ENCODE results near the gene FAAH.

The FAAH gene

DNA sequence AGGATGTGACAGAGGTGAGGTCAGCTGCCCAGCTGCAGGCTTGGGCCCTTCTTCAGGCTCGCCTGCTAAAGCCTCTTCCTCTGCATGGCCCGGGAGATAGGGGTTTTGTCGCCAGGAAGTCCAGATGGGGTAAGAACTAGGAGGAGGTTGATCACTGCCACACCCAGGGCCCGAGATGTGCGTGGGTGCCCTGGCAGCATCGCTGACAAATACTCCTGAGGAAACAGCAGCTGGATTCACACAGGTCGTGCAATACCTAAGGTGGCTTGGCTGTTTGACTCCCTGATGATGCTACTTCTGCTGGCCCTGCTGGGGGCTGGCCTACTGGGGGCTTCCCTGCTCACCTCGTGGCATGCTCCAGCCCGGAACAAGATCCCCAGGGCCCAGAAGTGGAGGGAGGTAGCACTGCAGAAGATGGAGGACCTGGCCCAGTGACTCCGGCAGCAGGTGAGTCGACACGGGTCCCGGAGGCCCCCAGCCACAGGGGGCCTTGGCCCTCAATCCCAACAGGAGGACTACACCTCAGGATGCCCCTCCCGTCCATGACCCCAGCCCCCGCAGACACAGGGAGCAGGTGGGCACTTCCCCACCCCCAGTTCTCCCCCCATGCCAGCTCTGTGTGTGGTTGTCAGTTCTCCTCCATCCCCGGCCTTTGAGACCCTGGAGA, 29.6 kb downstream of the FAAH start:
- DNase-seq: no peak

DNA sequence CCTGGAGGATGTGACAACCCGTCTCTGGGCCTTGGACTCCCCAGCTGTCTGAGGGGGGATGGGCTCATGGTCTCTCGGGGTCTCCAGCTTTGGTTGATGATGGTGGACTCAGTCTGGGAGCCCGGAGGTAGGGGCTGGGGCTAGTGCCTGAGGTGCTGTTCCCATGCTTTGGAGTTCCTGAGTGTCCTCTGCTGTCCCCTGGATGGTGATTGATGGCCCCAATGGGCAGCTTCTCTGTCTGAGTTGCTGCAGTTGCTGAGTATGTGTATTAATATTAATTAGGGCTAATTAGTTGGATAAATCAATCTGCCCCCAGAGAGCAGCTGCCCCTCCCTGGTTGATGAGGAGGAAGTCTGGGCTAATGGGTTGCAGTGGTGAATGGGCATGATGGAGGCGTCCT, 30.6 kb downstream of the FAAH start:
- no peak for DNase-seq

DNA sequence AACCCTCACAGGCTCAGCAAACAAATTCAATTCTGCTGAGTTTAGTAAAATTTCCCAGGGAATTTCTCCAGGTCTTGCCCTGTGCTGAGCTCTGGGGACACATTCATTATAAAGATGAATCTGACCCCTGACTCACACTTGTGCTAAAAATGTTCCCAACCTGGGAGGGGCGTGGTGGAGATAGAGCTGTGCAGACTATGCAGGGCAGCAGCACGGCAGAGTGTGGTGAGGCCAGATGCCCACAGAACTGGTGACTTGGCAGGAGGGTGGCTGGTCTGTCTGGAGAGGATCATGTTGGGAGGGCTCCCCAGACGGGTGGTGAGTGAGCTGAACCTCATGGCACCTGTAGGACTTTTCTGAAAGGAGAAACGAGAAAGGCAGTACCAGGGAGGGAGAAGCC, 31.6 kb downstream of the FAAH start:
- no peak for DNase-seq

DNA sequence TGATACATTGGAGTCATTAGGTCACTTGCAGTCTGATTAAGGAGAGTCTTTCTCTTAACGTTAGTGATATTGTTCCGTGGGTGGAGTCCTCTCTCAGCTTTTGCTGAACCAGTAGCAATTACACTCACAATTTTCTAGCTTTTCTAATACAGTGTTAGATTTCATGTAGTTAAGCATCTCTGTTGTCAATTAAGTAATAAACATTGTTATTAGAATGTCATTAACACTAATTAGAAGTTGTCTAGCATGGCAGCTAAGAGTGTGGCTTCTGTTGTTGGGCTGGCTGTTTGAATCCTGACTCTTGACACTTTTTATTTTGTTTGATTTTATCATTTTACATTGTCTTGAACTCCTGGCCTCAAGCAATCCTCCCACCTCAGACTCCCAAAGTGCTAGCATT, 33.4 kb downstream of the FAAH start:
- no peak for DNase-seq

DNA sequence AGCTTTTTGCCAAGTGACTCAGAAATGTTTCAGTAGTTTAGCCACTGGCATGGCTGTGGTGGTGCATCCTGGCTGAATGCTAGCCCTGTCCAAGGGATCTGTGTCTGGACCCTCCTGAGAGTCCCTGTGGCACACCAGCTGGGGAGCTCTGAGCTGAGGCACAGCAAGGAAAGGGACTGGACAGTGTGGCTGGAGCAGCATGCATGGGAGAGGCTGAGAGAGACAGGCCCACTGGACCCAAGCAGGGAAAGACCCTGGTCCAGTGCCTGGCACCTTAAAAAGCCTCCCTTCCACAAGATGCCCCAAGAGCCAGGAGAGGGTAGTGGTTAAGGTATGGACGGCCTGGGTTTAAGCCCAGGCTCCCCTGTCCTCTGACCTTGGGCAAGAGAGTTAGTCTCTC, 35.3 kb downstream of the FAAH start:
- no peak for DNase-seq

DNA sequence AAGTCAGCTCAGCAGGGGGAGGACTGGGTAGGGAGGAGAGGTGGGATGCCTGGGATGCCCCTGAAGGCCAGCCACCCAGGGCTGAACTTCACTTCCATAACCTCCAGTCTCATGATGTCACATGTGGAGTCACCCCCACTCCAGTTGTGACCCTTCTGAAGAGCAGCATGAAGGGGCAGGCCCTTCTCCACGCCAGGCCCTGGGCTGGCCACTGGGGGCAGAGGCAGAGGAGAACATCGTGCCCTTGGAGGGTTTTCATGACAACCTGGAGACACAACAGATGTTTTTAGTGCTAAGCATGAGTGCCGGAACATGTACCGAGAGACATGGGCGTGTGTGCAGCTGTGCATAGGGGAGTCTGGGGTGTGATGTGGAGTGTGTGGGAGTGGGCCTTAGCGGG, 37.6 kb downstream of the FAAH start:
- no peak for DNase-seq

DNA sequence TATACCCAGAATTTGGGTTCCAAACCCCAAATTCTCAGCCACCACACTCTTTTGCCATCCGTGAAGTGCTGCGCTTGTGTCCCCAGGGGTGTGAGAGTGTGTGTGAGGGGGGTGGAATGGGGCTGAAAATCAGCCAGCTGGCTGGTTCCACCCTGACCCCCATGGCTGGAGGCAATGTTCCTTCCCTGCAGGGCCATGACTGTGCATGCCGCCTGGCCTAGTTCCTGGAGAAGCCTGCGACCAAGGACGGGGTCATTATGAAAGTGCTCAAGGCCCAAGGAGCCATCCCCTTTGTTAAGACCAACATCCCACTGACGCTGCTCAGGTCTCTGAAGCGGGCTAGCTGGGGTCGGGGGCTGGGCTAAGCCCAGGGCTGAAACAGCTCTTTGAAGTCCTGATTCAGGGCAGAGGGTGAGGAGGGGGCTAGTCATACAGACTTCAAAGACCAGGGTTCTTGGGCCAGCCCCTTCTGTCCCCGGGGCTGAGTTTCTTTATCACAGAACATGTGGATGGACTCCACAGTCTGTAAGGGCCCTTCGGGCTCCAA, 38.7 kb downstream of the FAAH start:
- DNase-seq: no peak

DNA sequence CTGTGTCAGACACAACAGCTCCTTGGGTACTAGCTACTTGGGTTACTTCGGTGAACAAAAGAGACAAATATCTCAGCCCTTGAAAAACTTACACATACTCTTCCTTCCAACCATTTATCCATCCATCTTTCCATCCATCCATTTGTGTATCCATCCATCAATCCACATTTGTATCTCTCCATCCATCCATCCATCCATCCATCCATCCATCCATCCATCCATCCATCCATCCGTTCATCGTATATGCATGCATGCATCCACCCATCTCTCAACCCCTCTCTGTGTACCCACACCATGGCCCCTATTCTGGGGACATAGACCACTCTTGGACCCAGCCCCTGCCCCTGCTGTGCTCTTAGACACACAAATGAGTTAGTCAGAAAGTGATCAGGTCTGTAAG, 40.2 kb downstream of the FAAH start:
- DNase-seq: no peak

DNA sequence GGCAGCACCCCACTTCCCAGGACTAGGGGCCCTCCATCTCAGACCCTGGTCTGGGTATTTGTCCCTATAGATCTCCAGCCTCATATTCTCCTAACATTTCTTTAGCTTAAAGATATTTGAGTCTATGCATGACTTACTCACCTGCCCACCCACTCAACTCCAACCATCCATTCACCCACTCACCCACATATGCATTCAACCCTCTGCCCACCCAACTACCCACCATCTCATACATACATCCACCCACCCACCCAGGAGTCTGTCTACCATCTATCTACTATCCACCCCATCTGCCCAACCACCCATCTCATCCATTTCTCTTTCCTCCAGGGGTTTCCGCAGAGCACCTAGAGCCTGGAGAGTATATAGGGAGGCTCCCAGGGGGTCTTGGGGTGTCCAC, 42.7 kb downstream of the FAAH start:
- no peak for DNase-seq

DNA sequence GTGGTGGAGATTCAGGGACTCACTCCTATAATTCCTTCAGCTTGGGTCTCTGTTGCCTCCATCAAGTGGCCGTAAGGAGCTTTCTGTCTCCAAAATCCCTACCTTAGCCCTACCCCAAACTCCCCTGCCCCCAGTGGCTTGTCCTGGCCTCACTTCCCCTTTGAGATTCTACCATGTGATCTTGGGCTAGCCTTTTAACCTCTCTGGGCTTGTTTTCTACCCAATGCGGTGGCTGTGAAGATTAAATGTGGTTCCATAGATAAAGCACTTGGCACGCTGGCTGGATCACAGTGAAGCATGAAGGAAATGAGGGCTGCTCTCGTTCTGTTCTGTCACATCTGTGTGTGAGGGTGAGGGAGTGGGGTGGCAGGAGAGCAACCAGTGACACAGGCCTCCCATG, 43.6 kb downstream of the FAAH start:
- DNase-seq: no peak

DNA sequence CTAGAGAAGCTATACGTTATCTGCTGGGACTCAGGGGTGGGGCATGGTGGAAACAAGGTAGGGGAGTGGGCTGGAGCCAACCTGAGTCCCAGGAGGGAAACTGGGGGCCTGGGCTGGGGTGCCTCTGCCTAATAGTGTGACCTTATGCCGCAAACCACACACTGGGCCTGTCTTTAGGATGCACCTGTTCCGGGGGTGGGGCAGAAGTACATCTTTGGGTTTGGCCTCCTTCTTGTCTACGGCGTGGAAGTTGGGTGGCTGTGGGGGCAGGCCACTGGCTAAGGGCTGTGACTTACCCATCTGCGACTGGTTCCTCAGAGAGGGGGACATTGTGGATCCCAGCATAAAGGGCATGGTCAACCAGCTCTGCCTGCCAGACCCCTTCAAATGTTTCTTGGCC, 44.2 kb downstream of the FAAH start:
- no peak for DNase-seq

DNA sequence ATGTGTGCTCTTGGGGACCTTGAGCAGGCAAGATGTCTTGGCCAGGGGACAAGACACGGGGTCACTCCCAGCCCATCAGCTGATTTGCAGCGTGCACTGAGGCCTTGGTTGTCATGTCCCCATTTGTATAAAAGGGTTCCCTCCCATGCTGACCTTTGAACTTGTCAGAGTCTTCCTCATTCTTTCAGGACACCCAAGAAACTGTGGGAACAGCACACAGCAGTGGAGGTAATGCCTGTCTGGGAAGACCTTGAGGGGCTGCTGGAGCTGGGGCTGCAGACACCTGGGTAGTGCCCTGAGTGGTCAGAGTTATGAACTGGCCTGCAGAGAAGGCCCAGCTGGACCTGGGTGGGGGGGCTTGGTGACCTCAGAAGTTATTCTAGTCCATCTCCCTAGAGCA, 46.4 kb downstream of the FAAH start:
- DNase-seq: no peak

DNA sequence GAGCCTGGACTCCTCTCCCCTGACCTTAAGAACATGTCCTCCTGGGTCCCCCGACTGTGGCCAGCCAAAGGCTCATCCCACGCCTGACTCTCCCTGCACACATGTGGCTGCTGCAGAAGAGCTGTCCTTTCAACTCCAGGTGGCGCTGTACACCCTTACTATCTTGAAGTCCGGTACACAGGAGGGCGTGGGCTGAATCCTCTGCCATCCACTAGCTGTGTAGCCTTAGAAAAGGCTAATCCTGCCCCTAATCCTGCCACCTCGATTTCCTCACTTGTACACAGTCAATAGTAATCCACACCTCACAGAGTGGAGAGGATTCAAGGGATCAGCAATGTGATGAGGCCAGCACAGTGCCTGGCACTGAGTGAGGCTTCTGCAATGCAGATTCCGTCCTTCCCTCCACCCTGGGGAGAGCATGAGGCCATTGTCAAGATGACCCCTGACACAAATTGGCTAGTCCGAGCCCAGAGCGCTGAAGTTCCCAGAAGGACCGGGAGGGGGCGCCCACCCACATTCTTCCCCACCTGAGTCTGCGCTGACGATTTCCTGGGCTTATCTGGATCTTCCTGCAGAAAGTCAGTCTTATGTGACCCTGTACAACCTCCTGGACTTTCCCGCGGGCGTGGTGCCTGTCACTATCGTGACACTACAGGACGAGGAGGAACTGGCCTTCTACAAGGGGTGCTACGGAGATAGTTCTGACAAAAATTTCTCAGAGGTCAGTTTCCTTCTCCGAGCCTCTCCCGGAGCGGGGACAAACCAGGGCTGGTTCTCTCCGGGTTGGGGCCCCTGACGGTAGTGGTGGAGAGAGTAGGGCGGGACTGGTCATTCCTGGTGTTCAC, 48.4 kb downstream of the FAAH start:
- DNase-seq: peak; percentile 12

DNA sequence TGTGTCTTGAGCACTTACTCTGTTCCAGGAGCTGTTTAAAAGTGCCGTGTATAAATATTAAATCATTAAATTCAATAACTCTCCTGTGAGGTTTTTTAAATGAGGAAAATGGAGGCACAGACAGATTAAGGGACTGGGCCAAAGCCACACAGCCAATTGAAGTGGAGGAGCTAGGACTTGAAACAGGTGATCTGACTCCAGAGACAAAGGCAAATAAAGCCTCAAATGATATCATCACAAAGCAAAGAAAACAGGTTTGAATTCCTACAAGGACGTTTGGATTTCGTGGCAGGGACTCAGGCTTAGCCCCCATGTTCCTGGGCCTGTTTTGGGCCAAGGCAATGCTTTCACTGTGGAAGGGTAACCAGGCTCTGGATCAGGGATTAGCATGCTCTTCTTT, 50.3 kb downstream of the FAAH start:
- DNase-seq: no peak

DNA sequence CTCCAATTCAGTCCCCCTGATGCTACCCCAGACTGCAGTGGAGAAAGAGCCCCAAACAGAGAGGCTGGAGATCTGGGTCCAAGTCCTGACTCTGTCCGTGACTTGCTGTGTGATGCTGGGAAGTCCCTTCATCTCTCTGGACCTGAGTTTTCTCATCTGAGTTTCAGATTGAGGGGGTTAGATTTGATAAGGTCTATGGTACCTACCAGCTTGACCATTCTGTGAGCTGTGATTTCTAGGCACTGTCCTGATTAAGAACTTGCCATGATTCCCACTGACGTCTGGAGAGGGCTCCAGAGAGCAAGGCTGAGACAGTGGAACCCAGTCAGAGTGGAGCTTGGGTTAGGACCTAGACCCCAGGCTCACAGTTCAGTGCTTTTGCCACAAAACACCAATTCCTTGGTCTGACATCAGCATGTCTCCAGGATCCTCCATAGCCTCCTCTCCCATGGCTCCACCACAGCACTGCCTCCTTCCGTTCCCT, 51.7 kb downstream of the FAAH start:
- DNase-seq: no peak

DNA sequence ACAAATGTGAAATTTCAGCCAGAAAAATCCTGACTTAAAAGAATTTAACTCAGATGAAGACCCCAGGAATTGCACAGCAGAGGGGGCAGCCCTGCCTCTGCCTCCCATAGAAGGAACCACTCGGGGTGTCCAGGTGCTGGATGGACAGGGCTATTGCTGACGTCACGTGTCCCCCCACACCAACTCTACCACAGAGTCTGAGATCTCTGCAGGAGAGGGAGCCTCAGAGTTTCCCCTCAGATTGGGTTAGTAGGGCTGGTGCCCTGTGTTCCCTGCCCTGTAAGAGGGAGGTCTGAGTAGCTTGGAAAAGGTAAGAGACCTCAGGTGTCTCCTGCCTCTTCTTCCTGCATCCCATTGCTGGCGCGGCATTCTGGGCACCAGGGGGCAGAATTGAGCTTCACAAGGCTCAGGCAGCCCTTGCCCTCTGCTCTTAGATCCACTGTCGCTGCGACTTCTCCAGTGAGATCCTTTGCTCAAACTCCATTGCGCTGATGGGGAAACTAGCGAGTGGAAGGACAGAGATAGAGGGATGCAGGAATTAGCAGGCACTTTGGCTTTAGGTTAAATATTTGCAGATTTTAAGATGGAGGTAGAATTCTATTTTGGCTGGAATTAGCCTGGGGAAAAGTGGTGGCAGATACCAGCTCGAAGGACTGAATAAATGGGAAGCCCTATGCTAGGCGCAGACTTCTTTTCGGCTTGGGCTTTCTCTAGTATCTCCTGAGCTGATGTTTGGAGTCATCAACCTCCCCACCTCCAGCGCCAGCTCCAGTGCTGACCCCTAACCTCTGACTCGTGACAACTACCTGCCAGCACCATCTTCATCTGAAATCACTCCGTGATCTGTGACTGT, 52.8 kb downstream of the FAAH start:
- peak; percentile 68 for DNase-seq

DNA sequence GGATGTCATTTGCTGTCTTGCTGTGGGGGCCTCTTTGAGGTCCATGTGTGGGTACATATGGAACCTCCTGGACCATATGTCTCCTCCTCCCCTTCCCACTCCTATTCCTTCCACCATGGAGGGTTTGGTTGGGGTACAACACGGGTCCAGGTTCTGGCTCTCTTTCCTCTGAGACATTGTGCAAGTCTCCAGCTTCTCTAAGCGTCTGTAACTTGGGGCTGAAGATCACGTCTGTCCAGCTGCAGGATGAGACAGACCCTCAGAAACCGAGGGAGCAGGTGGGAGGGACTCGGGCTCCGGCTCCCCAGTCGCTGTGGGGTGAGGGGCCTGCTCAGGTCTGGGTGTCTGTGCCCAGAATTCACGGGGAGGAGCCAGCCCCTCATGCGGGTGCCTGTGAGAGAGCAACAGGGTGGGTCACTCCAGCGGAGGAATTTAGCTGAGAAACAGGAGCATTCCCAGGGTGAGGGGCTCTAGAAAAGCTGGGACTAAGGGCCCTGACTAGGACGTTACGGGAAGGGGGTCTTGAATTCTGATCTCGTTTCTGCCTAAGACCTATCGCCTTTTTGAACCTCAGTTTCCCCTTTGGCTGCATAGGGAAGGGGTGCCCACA, 53.5 kb downstream of the FAAH start:
- no peak for DNase-seq

DNA sequence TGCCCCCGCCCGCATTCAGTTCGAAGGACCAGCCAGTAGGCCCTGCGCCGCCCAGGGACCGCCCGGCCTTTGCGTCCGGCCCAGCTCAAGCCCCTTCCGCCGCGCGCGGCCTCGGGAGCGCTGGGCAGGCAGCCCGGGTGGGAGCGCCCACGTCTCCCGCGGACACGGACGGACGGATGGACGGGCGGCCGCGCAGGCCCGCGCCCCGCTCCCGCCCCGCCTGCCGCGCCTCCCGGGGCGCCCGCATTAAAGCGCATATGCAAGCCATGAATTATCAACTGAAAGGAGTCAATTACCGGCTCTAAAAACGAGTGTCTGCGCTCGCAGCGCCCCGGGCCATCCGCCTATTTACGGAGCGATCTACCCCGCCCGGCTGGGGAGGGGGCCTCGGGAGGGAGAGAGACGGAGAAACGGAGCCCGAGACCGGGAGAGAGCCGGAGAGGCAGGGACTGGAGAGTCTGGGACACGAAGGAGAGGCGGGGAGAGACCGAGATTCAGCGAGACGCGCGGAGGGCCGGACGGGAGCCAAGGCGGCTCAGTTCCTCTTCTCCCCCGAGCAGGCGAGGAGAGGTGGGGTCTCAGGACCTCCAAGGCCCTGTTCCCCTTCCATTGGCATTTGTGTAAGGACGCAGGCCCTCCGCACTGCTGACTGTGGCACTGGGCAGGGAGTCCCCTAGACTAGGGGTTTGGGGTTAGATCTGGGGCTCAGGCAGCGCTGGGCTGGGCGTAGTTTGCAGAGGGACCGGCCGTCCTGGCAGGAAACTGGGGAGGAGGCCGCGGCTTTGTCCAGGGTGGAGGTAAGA, 54.2 kb downstream of the FAAH start:
- DNase-seq: no peak

DNA sequence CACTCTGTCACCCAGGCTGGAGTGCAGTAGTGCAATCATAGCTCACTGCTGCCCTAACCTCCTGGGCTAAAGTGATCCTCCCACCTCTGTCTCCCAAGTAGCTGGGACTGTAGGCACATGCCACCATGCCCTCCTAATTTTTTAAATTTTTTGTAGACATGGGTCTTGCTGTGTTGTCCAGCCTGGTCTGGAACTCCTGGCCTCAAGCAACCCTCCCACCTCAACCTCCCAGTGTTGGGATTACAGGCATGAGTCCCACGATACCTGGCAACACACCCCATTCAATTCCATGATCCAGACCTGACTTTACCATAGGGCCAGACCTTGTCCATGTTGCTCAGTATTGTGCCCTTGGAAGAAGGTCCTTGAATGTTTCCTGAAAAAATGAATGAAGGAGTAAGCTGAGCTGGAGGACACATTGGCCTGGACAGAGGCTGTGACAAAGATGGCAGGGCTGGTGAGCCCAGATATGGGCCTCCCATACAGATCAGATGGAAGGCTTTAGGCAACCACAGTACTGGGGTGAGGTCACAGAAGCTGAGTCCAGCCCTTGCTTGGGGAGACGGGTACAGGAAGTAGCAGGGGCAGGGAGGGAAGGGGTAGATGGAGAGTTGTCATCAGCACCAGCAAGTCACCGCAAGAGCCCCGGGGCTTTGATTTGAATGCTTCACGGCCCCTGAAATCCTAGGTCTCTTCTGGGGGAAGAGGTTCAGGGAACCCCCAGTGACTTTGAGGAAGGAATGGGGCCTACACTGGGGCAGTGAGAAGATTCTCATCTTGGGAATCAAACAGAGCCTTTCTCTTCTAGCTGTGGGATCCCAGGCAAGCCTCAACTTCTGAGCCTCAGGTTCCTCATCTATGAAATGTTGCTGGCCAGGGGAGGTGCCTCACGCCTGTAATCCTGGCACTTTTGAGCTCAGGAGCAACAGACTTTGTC, 55.4 kb downstream of the FAAH start:
- DNase-seq: no peak

DNA sequence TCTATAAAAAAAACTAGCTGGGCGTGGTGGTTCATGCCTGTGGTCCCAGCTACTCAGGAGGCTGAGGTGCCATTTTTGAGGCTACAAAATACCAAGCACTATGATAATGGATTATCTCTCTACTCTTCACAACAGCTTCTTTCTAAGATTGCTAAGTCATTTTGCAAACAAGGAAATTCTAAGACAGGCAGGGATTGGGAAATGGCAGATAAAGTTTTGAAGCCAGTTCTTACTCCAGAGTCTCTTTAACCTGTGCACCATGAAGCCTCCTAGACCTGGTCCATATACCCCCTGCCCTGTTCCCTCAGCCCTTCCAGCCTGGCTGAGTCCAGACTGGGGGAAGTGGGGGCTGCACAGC, 56.0 kb downstream of the FAAH start:
- no peak for DNase-seq

All from NCI-H510A (cell line).